Lower lobe of right lung (tissue), 2 donors: Measurements from ENCODE around the gene PTPRM. TPM values are rescaled to one million over a fixed set of nuclear protein-coding genes. Genes with fewer than 3 reads are reported as not detected.
A peak's percentile ranks its signal among the peaks of the same experiment; 100 is the strongest.

Source experiments
- ATAC-seq, 2 donors: fragments of 200-7000 bp; cut with Tn5 transposase; one replicate each; pipeline ENCODE4 v1.9.1; 2020 to 2022; ENCODE audit warnings: mild to moderate bottlenecking in 2 of 2, moderate library complexity in 2 of 2
- DNase-seq: peaks from one replicate; pipeline ENCODE4 v3.0.0-alpha.2; 2020
- H3K27ac ChIP-seq: fragments of 200-600 bp; one replicate; pipeline ENCODE4 v1.8.0; 2022
- H3K27me3 ChIP-seq: fragments of 200-600 bp; one replicate; pipeline ENCODE4 v1.8.0; 2022; ENCODE audit warnings: low read depth
- H3K36me3 ChIP-seq: fragments of 200-600 bp; one replicate; pipeline ENCODE4 v1.8.0; 2022; ENCODE audit warnings: mild to moderate bottlenecking
- H3K4me1 ChIP-seq: fragments of 200-600 bp; one replicate; pipeline ENCODE4 v1.8.0; 2022
- H3K4me3 ChIP-seq: fragments of 200-600 bp; one replicate; pipeline ENCODE4 v1.8.0; 2022; ENCODE audit warnings: mild to moderate bottlenecking
- H3K9me3 ChIP-seq: fragments of 200-600 bp; one replicate; pipeline ENCODE4 v1.8.0; 2022
- intact Hi-C: fragments of 100-400 bp; cut with DNase I; formaldehyde crosslinking; loops from one replicate; pipeline ENCODE4 v1.11.0; 2022
- total RNA-seq: library from RNA; stranded (reverse); fragmentation: NEBNext Ultra II Directional; extraction: Animal tissue kit (Norgen Biotek cat#: 25700); gene quantifications from one replicate; pipeline ENCODE4 v1.2.1, GENCODE V29; 2021
- TF ChIP-seq, protein P1 (sequence below): fragments of 200-600 bp; IDR thresholded peaks from one replicate; pipeline ENCODE4 v1.8.0; 2022; ENCODE audit warnings: antibody characterized with exemption, mild to moderate bottlenecking
- donor health status: DM: no; HTN: yes; CAD: no; lungs with severe emphysema.

The PTPRM gene
- total RNA-seq, 1 donor from 2014 or later = 85.2 TPM

DNA sequence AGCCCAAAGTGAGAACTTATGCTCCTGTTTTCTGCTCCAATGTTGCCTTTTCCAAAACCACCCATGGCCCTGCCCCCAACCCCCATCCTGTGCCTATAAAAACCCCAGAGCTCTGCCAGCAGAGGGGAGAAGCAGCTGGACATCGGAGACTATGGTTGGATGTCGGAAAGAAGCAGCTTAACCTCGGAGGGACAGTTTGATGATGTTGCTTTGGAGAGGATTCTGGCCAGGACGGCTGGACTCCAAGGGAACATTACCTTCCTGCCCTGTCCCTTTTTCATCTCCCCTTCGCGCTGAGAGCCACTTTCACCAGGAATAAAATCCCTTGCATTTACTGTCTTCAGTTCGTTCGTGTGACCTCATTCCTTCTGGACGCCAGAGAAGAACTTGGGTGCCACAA, 158.4 kb downstream of the PTPRM start:
- Histone ChIP-seq H3K27me3 (no peaks in the 10 kb centered on the region), H3K27ac (no peak overlapping the region), H3K4me1 (no peaks in the 10 kb centered on the region), H3K4me3 (no peak overlapping the region), H3K9me3 (no peaks in the 10 kb centered on the region), H3K36me3 (no peaks in the 10 kb centered on the region)
- DNase-seq (no peak), ATAC-seq (no peak)
- TF ChIP-seq, protein P1, sequence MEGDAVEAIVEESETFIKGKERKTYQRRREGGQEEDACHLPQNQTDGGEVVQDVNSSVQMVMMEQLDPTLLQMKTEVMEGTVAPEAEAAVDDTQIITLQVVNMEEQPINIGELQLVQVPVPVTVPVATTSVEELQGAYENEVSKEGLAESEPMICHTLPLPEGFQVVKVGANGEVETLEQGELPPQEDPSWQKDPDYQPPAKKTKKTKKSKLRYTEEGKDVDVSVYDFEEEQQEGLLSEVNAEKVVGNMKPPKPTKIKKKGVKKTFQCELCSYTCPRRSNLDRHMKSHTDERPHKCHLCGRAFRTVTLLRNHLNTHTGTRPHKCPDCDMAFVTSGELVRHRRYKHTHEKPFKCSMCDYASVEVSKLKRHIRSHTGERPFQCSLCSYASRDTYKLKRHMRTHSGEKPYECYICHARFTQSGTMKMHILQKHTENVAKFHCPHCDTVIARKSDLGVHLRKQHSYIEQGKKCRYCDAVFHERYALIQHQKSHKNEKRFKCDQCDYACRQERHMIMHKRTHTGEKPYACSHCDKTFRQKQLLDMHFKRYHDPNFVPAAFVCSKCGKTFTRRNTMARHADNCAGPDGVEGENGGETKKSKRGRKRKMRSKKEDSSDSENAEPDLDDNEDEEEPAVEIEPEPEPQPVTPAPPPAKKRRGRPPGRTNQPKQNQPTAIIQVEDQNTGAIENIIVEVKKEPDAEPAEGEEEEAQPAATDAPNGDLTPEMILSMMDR = no peak
- intact Hi-C loops = no loop called here

DNA sequence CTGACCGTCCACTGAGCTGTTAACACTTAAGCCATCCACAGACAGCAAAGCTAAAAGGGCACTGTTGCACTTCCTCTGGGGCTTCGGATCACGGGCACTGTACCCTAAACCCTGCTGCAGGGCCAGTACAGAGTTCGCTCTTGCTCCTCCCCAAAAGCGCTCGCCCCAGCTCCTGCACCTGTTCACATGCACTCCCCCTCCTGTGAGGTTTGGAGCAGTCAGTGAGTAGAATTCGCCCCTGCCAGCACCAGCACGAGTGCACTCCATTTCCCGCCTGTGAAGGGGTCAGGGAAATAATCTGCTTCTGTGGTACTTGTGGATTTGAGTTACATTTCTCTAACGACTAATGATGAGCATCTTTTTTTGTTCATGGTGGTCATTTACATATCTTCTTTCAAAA, 158.8 kb downstream of the PTPRM start:
- no peaks in the 10 kb centered on the region for H3K9me3 ChIP-seq
- DNase-seq (no peak), ATAC-seq (peak in 1 of 2 donors; percentile 11)
- no peak overlapping the region for H3K4me3 ChIP-seq
- H3K27ac ChIP-seq = no peak overlapping the region
- intact Hi-C loops = no loop called here
- no peaks in the 10 kb centered on the region for H3K4me1 ChIP-seq
- no peaks in the 10 kb centered on the region for H3K27me3 ChIP-seq
- TF ChIP-seq, protein P1 = no peak
- no peaks in the 10 kb centered on the region for H3K36me3 ChIP-seq

DNA sequence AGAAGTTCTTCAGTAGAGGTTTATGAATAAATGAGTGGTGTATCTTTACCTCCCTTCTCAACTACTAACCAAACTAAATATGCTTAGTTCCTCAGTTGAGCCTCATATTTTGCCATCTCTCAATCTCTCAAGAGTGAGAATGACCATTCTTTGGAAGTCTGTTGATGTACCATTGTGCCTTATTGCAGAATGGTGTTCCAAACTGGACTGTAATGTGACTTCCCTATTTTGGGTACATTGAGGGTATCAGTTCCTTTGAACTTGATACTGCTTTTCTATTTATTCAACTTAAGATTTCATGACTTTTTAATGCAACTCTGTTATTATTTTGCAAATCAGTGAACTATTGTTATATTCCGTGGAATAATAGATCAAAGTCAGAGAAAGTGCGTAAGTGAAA, 159.4 kb downstream of the PTPRM start:
- Histone ChIP-seq H3K36me3 (no peaks in the 10 kb centered on the region), H3K4me3 (no peak overlapping the region), H3K27ac (no peak overlapping the region), H3K4me1 (no peaks in the 10 kb centered on the region), H3K9me3 (no peaks in the 10 kb centered on the region), H3K27me3 (no peaks in the 10 kb centered on the region)
- ATAC-seq (no peak), DNase-seq (no peak)
- intact Hi-C loops = no loop called here
- TF ChIP-seq, protein P1 = no peak

DNA sequence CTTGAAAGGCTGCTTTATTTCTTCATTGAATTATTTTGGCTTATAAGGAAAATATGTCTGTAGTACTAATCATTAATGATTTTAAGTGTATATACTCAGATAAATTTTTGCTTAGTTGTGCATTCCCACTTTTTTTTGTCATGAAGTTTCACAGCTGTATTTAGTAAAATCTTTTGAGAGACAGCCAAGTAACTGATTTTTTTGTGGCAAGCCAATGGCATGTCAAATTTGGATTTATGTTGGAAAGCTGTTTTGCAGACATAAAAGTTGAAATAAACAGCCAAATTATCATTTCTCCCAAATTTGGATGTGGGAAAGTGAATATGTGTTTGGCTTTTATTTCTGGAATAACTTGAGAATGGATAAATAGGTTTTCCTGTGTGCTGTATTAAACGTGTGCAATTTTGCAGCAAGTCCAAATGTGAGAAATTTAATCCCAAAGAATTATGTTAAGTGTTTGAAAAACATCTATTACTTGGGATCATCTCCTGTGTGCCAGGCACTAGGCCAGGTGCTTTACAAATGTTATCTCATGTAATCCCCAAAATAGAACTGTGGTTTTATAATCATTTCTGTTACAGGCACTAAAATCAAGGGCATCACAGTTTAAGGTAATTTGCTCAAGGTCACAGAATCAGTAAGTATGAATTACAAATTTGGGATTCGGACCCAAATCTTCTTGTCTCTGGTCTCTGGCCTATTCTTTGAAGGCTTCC, 160.4 kb downstream of the PTPRM start:
- Histone ChIP-seq H3K27me3 (no peaks in the 10 kb centered on the region), H3K4me1 (no peaks in the 10 kb centered on the region), H3K4me3 (no peak overlapping the region), H3K9me3 (no peaks in the 10 kb centered on the region), H3K27ac (no peak overlapping the region), H3K36me3 (no peaks in the 10 kb centered on the region)
- DNase-seq = no peak
- intact Hi-C loops = no loop called here
- TF ChIP-seq, protein P1 = no peak
- ATAC-seq = no peak

DNA sequence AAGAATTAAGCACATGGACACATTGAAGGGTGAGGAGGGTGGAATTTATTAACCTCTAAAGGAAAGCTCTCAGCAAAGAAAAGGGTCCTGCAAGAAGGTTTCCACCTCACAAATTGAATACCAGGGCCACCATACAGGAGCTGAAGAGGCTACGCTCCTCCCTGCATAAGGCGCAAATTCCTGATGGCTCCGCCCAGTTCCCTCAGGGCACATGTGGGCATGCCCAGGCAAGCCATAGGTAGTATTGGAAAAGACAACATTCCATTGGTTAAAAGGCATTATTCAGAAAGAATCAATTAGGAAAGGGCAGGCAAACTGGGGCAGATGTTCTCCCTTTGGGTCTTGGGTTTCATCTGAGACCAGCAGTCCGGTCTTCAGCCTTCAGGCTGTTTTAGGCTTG, 161.2 kb downstream of the PTPRM start:
- ATAC-seq (no peak), DNase-seq (no peak)
- Histone ChIP-seq H3K27me3 (no peaks in the 10 kb centered on the region), H3K4me1 (no peaks in the 10 kb centered on the region), H3K4me3 (no peak overlapping the region), H3K9me3 (no peaks in the 10 kb centered on the region), H3K36me3 (no peaks in the 10 kb centered on the region), H3K27ac (no peak overlapping the region)
- intact Hi-C loops = no loop called here
- TF ChIP-seq, protein P1 = no peak
